ENCODE results near the gene LRCH1. TPM values are rescaled to one million over a fixed set of nuclear protein-coding genes. Genes with fewer than 3 reads are reported as not detected.

Gene LRCH1
- total and polyA plus RNA-seq, 2 of the 4 experiments (the other 2 are of a cell fraction), result 7.0 to 8.8 TPM

- H3K9me1 ChIP-seq (ENCODE audit: insufficient read depth, low read length), result peaks cover 3% of the 10 kb centered on the region; the same call in 1 of the 2 replicates
- no peaks in the 10 kb centered on the region for H3K36me3 ChIP-seq (ENCODE audit: control insufficient read depth, insufficient read depth, low read length)
- ChIA-PET POLR2A (ENCODE audit: unreplicated experiment) (no interaction called here), CTCF (interaction anchor here (0.7 to 1.8 kb wide), 14 partner anchors 9 to 169 kb away, joined by 3 to 17 read pairs (median 3); no protein-coding TSS in a partner anchor)
- H2AFZ ChIP-seq (replicated peaks; ENCODE audit: low read length, poor library complexity), result peak overlapping the region; percentile 92
- 4% methylated on average over 4 of the region's 12 CpGs; no CpG with 5 or more reads in 1 of the 2 experiments for WGBS, 2 experiments (ENCODE audit: extremely low coverage in 2 of 2, insufficient read length in 1 of 2)
- H2AK5ac ChIP-seq (ENCODE audit: low read depth, low read length), result 0 out of 2 replicates have a peak overlapping the region, but pooled peaks have one; percentile 1
- intact Hi-C loops (cut with micrococcal nuclease) (loop anchor here (5.0 kb wide), 1 partner anchor 130 kb away; no protein-coding TSS in a partner anchor), dilution Hi-C loops (cut with HindIII; ENCODE audit: low sequenced_read_pairs, unreplicated experiment) (no loop called here), in situ Hi-C loops (cut with MboI; ENCODE audit: low sequenced_read_pairs) (loop anchor here (5.0 to 10.0 kb wide), 2 partner anchors 60 to 133 kb away; no protein-coding TSS in a partner anchor)
- H3K23ac ChIP-seq (ENCODE audit: low read depth, low read length), result peak overlapping the region; percentile 49; the same call in 1 of the 2 replicates
- DNase-seq (no peak), ATAC-seq (ENCODE audit: low read depth) (no peak)
- TF ChIP-seq MAZ (IDR thresholded peaks at IDR 0.05; ENCODE audit: borderline replicate concordance, low read depth, low read length), result no peak
- TF ChIP-seq MAFK (IDR thresholded peaks at IDR 0.05; ENCODE audit: low read depth, low read length), result no peak
- TF ChIP-seq, protein P1, sequence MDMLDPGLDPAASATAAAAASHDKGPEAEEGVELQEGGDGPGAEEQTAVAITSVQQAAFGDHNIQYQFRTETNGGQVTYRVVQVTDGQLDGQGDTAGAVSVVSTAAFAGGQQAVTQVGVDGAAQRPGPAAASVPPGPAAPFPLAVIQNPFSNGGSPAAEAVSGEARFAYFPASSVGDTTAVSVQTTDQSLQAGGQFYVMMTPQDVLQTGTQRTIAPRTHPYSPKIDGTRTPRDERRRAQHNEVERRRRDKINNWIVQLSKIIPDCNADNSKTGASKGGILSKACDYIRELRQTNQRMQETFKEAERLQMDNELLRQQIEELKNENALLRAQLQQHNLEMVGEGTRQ (IDR thresholded peaks at IDR 0.05; ENCODE audit: low read depth, low read length), result no peak
- TF ChIP-seq, protein P2, sequence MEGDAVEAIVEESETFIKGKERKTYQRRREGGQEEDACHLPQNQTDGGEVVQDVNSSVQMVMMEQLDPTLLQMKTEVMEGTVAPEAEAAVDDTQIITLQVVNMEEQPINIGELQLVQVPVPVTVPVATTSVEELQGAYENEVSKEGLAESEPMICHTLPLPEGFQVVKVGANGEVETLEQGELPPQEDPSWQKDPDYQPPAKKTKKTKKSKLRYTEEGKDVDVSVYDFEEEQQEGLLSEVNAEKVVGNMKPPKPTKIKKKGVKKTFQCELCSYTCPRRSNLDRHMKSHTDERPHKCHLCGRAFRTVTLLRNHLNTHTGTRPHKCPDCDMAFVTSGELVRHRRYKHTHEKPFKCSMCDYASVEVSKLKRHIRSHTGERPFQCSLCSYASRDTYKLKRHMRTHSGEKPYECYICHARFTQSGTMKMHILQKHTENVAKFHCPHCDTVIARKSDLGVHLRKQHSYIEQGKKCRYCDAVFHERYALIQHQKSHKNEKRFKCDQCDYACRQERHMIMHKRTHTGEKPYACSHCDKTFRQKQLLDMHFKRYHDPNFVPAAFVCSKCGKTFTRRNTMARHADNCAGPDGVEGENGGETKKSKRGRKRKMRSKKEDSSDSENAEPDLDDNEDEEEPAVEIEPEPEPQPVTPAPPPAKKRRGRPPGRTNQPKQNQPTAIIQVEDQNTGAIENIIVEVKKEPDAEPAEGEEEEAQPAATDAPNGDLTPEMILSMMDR (conservative IDR thresholded peaks at IDR 0.05; ENCODE audit: low read depth, low read length), result no peak
- TF ChIP-seq RFX5 (IDR thresholded peaks at IDR 0.05; ENCODE audit: low read depth, low read length), result no peak
- TF ChIP-seq FOS (IDR thresholded peaks at IDR 0.05; ENCODE audit: low read depth, low read length), result no peak
- TF ChIP-seq RCOR1 (IDR thresholded peaks at IDR 0.05; ENCODE audit: insufficient replicate concordance, low read length), result no peak
- TF ChIP-seq CHD1 (IDR thresholded peaks at IDR 0.05; ENCODE audit: low read depth, low read length), result no peak
- TF ChIP-seq BHLHE40 (IDR thresholded peaks at IDR 0.05; ENCODE audit: low read depth, low read length), result no peak
- no peak for TF ChIP-seq NFE2L2 (IDR thresholded peaks at IDR 0.05; ENCODE audit: low read depth, low read length)
- no peak for TF ChIP-seq CEBPB (IDR thresholded peaks at IDR 0.05; ENCODE audit: low read depth, low read length)
- TF ChIP-seq, protein P3, sequence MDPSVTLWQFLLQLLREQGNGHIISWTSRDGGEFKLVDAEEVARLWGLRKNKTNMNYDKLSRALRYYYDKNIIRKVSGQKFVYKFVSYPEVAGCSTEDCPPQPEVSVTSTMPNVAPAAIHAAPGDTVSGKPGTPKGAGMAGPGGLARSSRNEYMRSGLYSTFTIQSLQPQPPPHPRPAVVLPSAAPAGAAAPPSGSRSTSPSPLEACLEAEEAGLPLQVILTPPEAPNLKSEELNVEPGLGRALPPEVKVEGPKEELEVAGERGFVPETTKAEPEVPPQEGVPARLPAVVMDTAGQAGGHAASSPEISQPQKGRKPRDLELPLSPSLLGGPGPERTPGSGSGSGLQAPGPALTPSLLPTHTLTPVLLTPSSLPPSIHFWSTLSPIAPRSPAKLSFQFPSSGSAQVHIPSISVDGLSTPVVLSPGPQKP (IDR thresholded peaks at IDR 0.05; ENCODE audit: borderline replicate concordance, low read depth, low read length), result no peak
- TF ChIP-seq POLR2A (IDR thresholded peaks at IDR 0.05; ENCODE audit: low read depth, low read length), result no peak
- no peak for TF ChIP-seq SMC3 (IDR thresholded peaks at IDR 0.05; ENCODE audit: low read depth, low read length)
- TF ChIP-seq MXI1 (IDR thresholded peaks at IDR 0.05; ENCODE audit: borderline replicate concordance, low read depth, low read length), result no peak
- no peak for TF ChIP-seq RAD21 (IDR thresholded peaks at IDR 0.05; ENCODE audit: low read length)
- no peak overlapping the region for H2AK9ac ChIP-seq (replicated peaks; ENCODE audit: low read depth, low read length, poor library complexity)
- peak overlapping the region; percentile 74 for H3K9ac ChIP-seq (ENCODE audit: low read depth, low read length)
- peak overlapping the region; percentile 58; the same call in 1 of the 2 replicates for H3K4ac ChIP-seq (ENCODE audit: low read depth, low read length)
- H4K5ac ChIP-seq (ENCODE audit: low read depth, low read length), result no peak overlapping the region
- peaks cover 4% of the 10 kb centered on the region for H3K4me1 ChIP-seq (ENCODE audit: control insufficient read depth, insufficient read depth, low read length)
- H3K9me3 ChIP-seq (ENCODE audit: control insufficient read depth, insufficient read depth, low read length), result no peaks in the 10 kb centered on the region
- H3K14ac ChIP-seq (replicated peaks; ENCODE audit: low read depth, low read length), result no peak overlapping the region
- H2BK15ac ChIP-seq (ENCODE audit: low read depth, low read length), result peak overlapping the region; percentile 67; the same call in 2 of the 3 replicates
- H3K4me3 ChIP-seq (ENCODE audit: insufficient read depth, low read depth, low read length), result peak overlapping the region; percentile 91
- peak overlapping the region; percentile 48 to 72; a peak in 2 of 4 replicates for H4K8ac ChIP-seq (ENCODE audit: low read depth in 2 of 2, low read length in 2 of 2)
- H3K27me3 ChIP-seq (ENCODE audit: control insufficient read depth, insufficient read depth, low read length), result no peaks in the 10 kb centered on the region
- peaks cover 5 to 31% of the 10 kb centered on the region in 2 experiments; a peak in 3 of 4 replicates for H3K79me1 ChIP-seq (ENCODE audit: low read depth in 1 of 2, low read length in 2 of 2)
- no TSS peak for BruUV-seq (replicated peaks)
- peak overlapping the region; percentile 86 for H3K4me2 ChIP-seq (ENCODE audit: low read depth, low read length)
- H2BK5ac ChIP-seq (ENCODE audit: low read depth, low read length, poor library complexity, severe bottlenecking), result no peak overlapping the region
- H4K91ac ChIP-seq (ENCODE audit: insufficient read depth, low read depth, low read length), result no peak overlapping the region
- peak overlapping the region; percentile 17; the same call in 1 of the 2 replicates for H3K56ac ChIP-seq (ENCODE audit: extremely low read depth, insufficient read depth, low read length)
- no peak overlapping the region for H2BK20ac ChIP-seq (ENCODE audit: low read depth, low read length)
- peaks cover 3% of the 10 kb centered on the region; the same call in 1 of the 2 replicates for H4K20me1 ChIP-seq (ENCODE audit: insufficient read depth, low read length)
- no peak overlapping the region for H3K18ac ChIP-seq (ENCODE audit: low read depth, low read length)
- H2BK120ac ChIP-seq (ENCODE audit: low read depth, low read length), result 0 out of 2 replicates have a peak overlapping the region, but pooled peaks have one; percentile 2
- H3K27ac ChIP-seq (ENCODE audit: insufficient read depth, low read length), result peak overlapping the region; percentile 83
These were observed 677 bp upstream of the LRCH1 start for GRCh38 chr13:46552303-46552682.
